ENCODE measurements around the gene MGAT5B.

The MGAT5B gene

GRCh38 chr17:76996741-76997694 lies 128.8 kb downstream of the MGAT5B start:
- no peak for DNase-seq (ENCODE audit: extremely low read depth in 1 of 2, low read depth in 1 of 2)

- peak; percentile 8 to 22 for DNase-seq (ENCODE audit: extremely low read depth in 1 of 2, low read depth in 1 of 2)
Observed at GRCh38 chr17:76997981-76998531, 129.9 kb downstream of the MGAT5B start.

- no peak for DNase-seq (ENCODE audit: extremely low read depth in 1 of 2, low read depth in 1 of 2)
Observed at GRCh38 chr17:76998839-76999238, 130.6 kb downstream of the MGAT5B start.
